Activated CD8-positive, alpha-beta T cell treated with anti-CD3 and anti-CD28 coated beads, Interleukin-2, amount 10 ng/mL, durations not matched to agents 7 days and 5 days (primary cell): ENCODE data around the gene TMA7. TPM values are rescaled to one million over a fixed set of nuclear protein-coding genes. Genes with fewer than 3 reads are reported as not detected.
"Not testable (repeated sequence)": the region's sequence is repeated elsewhere in the genome, so short reads cannot be mapped to it uniquely, and the experiment has no call there.

ENCODE experiments used
- ATAC-seq: fragments of 150-1000 bp; cut with Tn5 transposase; one replicate; pipeline ENCODE4 v1.10.0; 2021; ENCODE audit warnings: moderate library complexity
- CTCF ChIA-PET: fragments of 350-600 bp; sonication (Branson Sonifier 250); formaldehyde crosslinking; loops from one replicate; lab custom pipeline; 2021; ENCODE audit warnings: antibody characterized with exemption; lab: Charles Lee
- POLR2A ChIA-PET: fragments of 350-600 bp; sonication (Branson Sonifier 250); formaldehyde crosslinking; loops from one replicate; lab custom pipeline; 2021; ENCODE audit warnings: antibody characterized with exemption; lab: Charles Lee
- DNase-seq: peaks from one replicate; pipeline ENCODE4 v3.0.0-alpha.2; 2020
- H3K27ac Mint-ChIP-seq: one replicate; pipeline ENCODE4 v1.8.0; 2021; ENCODE audit warnings: mild to moderate bottlenecking, mixed read lengths
- H3K27me3 Mint-ChIP-seq: one replicate; pipeline ENCODE4 v1.8.0; 2021; ENCODE audit warnings: low read depth, mixed read lengths
- H3K36me3 Mint-ChIP-seq: one replicate; pipeline ENCODE4 v1.8.0; 2021; ENCODE audit warnings: low read depth, mixed read lengths
- H3K4me1 Mint-ChIP-seq: one replicate; pipeline ENCODE4 v1.8.0; 2021; ENCODE audit warnings: low read depth, mixed read lengths
- H3K4me3 Mint-ChIP-seq: one replicate; pipeline ENCODE4 v1.8.0; 2021; ENCODE audit warnings: mild to moderate bottlenecking, mixed read lengths
- H3K9me3 Mint-ChIP-seq: one replicate; pipeline ENCODE4 v1.8.0; 2022; ENCODE audit warnings: mixed read lengths; ENCODE audit not compliant: insufficient read depth
- total RNA-seq, 2 experiments: library from RNA; stranded (reverse); gene quantifications; one replicate each; pipeline ENCODE4 v1.2.3, GENCODE V29; 2021

Gene TMA7
- total RNA-seq, 2 experiments from 2014 or later: 339 to 364 TPM

GRCh38 chr3:48482822-48483221, 42.8 kb downstream of the TMA7 start:
- not testable (repeated sequence) for H3K9me3 Mint-ChIP-seq, H3K27ac Mint-ChIP-seq, H3K27me3 Mint-ChIP-seq, ATAC-seq, DNase-seq, H3K4me3 Mint-ChIP-seq
- POLR2A ChIA-PET: interaction anchor here (1.9 kb wide), 1 partner anchor 10 kb away, joined by 9 read pairs; no protein-coding TSS in a partner anchor
- H3K4me1 Mint-ChIP-seq: peaks cover 25% of the 10 kb centered on the region
- CTCF ChIA-PET: interaction anchor here (1.2 kb wide), 1 partner anchor 47 kb away, joined by 5 read pairs; no protein-coding TSS in a partner anchor
- H3K36me3 Mint-ChIP-seq: peaks cover 12% of the 10 kb centered on the region

DNA sequence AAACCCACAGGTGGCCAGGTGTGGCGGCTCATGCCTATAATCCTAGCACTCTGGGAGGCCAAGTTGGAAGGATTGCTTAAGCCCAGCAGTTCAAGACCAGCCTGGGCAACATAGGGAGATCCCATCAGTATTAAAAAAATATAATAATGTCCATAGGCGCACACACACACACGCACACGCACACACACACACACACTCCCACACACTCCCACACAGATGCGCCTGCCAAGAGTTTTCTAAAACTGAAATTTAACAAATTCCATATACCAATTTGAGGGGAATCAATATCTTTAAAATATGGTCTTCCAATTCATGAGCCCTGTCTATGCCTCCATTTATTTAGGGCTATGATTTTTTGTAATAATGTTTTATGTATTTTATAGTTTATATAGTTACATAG, 46.9 kb downstream of the TMA7 start:
- CTCF ChIA-PET: no interaction called here
- Mint-ChIP-seq H3K27ac (no peak overlapping the region), H3K9me3 (no peaks in the 10 kb centered on the region), H3K4me1 (no peaks in the 10 kb centered on the region), H3K36me3 (peaks cover 6% of the 10 kb centered on the region), H3K27me3 (no peaks in the 10 kb centered on the region), H3K4me3 (no peak overlapping the region)
- DNase-seq: no peak
- no peak for ATAC-seq
- POLR2A ChIA-PET: no interaction called here

DNA sequence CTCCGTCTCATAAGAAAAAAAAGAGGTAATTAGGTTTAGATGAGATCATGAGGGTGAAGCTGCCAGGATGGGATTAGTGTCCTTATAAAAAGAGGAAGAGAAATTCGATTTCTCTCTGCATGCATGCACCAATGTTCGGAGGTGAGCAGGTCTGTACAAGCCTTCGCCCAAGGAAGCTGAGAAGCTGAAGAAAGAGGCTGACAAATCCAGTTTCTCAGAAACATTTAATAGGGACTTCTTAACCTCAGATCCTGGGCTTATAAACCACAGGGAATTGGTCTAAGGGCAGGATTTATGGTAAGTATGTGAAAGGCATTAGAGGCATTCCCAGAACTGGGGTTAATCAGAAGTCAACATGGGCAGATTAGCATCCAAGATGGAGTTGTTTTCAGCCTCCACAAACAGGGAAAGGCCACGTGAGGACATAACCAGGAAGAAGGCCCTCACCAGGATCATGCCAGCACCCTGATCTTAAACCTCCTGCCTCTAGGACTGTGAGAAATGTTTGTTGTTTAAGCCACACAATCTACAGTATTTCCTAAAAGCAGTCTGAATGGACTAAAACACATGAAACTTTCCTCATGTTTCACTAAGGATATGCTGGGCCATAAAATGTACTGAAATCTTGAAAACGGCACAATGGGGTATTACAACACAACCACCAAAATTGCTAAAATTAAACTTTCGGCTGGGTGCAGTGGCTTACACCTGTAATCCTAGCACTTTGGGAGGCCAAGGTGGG, 52.6 kb downstream of the TMA7 start:
- Mint-ChIP-seq H3K4me3 (no peak overlapping the region), H3K36me3 (peaks cover 26% of the 10 kb centered on the region), H3K4me1 (peaks cover under 1% of the 10 kb centered on the region), H3K9me3 (no peaks in the 10 kb centered on the region), H3K27ac (no peak overlapping the region), H3K27me3 (no peaks in the 10 kb centered on the region)
- ChIA-PET CTCF (no interaction called here), POLR2A (interaction anchor here (0.7 kb wide), 1 partner anchor 45 kb away, joined by 3 read pairs; no protein-coding TSS in a partner anchor)
- DNase-seq (no peak), ATAC-seq (no peak)

- H3K4me1 Mint-ChIP-seq: peaks cover 3% of the 10 kb centered on the region
- ATAC-seq: no peak
Observed at GRCh38 chr3:48493203-48493501, 53.1 kb downstream of the TMA7 start.

More at GRCh38 chr3:48493203-48493501, 53.1 kb downstream of the TMA7 start:
- Mint-ChIP-seq H3K4me3 (no peak overlapping the region), H3K27me3 (no peaks in the 10 kb centered on the region), H3K9me3 (no peaks in the 10 kb centered on the region), H3K36me3 (peaks cover 28% of the 10 kb centered on the region), H3K27ac (no peak overlapping the region)
- POLR2A ChIA-PET: no interaction called here
- CTCF ChIA-PET: no interaction called here
- DNase-seq: no peak

Other genes starting within 250 kb of the TMA7 start
- gene CAMP, start 216.8 kb upstream of the TMA7 start, total RNA-seq: not detected
- 10 to 100 TPM; 29.7 to 30.3 TPM for gene ZNF589, start 199.2 kb upstream of the TMA7 start, total RNA-seq
- 10 to 100 TPM; 34.1 to 37.7 TPM for gene NME6, start 138.9 kb upstream of the TMA7 start, total RNA-seq
- gene SPINK8, start 106.6 kb upstream of the TMA7 start, total RNA-seq: not detected
- not detected for gene FBXW12, start 68.0 kb upstream of the TMA7 start, total RNA-seq
- gene PLXNB1, start 10.2 kb upstream of the TMA7 start, total RNA-seq: 1 to 10 TPM in 1 of 2 experiments, under 1 TPM in 1; 0.76 to 1.7 TPM
- gene CCDC51, start 138 bp upstream of the TMA7 start, total RNA-seq: 10 to 100 TPM; 16.3 to 16.5 TPM
- 10 to 100 TPM; 18.8 to 20.3 TPM for gene ATRIP, start 6.5 kb downstream of the TMA7 start, total RNA-seq
- gene SHISA5, start 63.9 kb downstream of the TMA7 start, total RNA-seq: 100 to 1,000 TPM; 195 to 201 TPM
- 10 to 100 TPM; 42.8 to 49.1 TPM for gene PFKFB4, start 116.5 kb downstream of the TMA7 start, total RNA-seq
- gene UCN2, start 123.5 kb downstream of the TMA7 start, total RNA-seq: not detected
- 1 to 10 TPM; 1.2 to 1.6 TPM for gene COL7A1, start 155.1 kb downstream of the TMA7 start, total RNA-seq
- 100 to 1,000 TPM; 196 to 202 TPM for gene UQCRC1, start 169.4 kb downstream of the TMA7 start, total RNA-seq
- gene TMEM89, start 181.5 kb downstream of the TMA7 start, total RNA-seq: under 1 TPM in 1 of 2 experiments, not detected in 1; 0.39 TPM
- 10 to 100 TPM; 58.0 to 61.5 TPM for gene SLC26A6, start 195.2 kb downstream of the TMA7 start, total RNA-seq
- gene CELSR3, start 222.6 kb downstream of the TMA7 start, total RNA-seq: 10 to 100 TPM; 19.5 to 20.2 TPM
- gene NCKIPSD, start 245.7 kb downstream of the TMA7 start, total RNA-seq: 10 to 100 TPM; 56.5 to 57.1 TPM